GM12873 (cell line): ENCODE data around the gene LILRB3.

ENCODE experiments used
- TF ChIP-seq, protein P1 (sequence below): IDR thresholded peaks from 2 replicates; pipeline ENCODE4 v1.5.1; 2012; ENCODE audit warnings: low read depth, mild to moderate bottlenecking, moderate library complexity, low read length, control low read depth; ENCODE audit not compliant: insufficient read depth; ENCODE audit errors: missing control alignments

LILRB3 gene

GRCh38 chr19:54186351-54186750 is 36.5 kb downstream of the LILRB3 start:
- TF ChIP-seq, protein P1, sequence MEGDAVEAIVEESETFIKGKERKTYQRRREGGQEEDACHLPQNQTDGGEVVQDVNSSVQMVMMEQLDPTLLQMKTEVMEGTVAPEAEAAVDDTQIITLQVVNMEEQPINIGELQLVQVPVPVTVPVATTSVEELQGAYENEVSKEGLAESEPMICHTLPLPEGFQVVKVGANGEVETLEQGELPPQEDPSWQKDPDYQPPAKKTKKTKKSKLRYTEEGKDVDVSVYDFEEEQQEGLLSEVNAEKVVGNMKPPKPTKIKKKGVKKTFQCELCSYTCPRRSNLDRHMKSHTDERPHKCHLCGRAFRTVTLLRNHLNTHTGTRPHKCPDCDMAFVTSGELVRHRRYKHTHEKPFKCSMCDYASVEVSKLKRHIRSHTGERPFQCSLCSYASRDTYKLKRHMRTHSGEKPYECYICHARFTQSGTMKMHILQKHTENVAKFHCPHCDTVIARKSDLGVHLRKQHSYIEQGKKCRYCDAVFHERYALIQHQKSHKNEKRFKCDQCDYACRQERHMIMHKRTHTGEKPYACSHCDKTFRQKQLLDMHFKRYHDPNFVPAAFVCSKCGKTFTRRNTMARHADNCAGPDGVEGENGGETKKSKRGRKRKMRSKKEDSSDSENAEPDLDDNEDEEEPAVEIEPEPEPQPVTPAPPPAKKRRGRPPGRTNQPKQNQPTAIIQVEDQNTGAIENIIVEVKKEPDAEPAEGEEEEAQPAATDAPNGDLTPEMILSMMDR: no peak

DNA sequence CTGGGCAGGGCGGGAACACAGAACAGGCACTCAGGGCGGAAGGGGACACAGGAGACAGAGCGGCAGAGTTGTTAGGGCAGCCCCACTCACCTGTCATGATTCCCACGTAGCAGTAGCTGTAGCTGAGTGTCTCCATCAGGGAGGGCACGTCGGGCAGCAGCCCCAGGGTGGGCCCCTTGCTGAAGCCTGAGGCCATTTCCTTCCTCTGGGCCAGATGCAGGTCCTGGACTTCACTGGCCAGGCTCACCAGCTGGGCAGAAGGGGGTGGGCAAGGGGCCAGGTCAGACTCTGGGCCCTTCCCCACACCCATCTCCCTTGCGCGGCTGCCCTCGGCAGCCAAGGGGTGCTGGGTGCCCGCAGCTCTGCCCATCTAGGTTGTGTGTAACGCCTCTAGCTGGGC is 39.4 kb downstream of the LILRB3 start:
- TF ChIP-seq, protein P1: no peak

- TF ChIP-seq, protein P1: no peak
Measured at GRCh38 chr19:54180691-54181091, 42.1 kb downstream of the LILRB3 start.

DNA sequence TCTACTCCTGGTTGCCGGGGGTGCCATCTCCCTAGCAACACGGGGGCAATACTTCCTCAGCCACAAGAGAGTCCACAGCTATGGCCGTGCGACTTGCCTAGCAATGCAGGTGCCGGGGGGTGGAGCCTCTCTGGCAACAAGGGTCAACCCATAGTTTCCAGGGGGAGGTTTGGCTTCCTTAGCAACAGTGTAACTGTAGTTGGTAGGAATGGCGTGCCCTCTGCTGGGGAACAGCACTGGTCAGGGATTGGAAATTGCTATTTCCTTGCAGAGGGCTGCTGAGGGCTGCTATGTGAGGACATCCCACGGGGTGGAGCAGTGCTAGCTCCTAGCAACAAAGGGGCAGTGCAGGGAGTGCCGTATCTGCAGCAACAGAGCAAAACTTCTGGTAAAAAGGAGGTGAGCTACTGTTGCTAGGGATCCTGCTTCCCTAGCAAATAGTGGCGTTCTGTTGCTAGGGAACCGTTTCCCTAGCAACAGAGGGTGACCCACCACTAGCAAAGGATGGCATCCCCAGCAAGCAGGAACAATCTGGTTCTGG is 42.8 kb downstream of the LILRB3 start:
- TF ChIP-seq, protein P1: no peak

- TF ChIP-seq, protein P1: no peak
Measured at GRCh38 chr19:54179262-54179852, 43.5 kb downstream of the LILRB3 start.

DNA sequence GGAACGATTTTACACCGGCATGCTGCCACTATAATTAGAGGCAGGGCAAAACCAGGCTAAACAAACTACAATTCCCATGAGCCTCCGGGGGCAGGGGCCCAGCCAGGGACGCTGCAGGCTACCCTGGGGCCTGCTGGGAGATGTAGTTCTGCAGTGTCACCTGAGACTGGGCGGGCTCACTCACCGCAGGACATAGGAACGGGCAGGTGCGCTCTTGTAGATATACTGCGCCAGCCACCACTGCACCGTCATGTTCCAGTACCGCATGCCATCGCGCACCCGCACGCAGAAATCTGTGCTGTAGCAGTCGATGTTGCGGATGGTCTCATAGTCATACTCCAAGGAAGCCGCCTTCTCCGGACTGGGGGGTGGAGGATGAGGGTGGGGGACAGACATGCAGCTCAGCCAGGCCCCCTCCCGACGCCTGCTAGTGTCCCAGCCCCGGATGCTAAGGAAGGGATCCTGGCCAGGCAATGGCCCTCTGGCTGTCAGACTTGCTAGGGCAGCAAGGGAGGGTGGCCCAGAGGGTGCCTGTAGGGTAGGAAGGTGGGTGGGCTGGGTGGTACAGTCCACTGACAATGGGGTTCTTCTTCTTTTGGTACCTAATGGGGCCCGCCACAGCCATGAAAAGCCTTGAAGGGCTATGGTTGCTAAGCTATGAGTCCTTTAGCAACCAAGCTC is 44.1 kb downstream of the LILRB3 start:
- TF ChIP-seq, protein P1: no peak

- TF ChIP-seq, protein P1: no peak
Measured at GRCh38 chr19:54173951-54174834, 48.6 kb downstream of the LILRB3 start.
